HCT116 (cell line): ENCODE results near the gene CX3CR1. TPM values are rescaled to one million over a fixed set of nuclear protein-coding genes. Genes with fewer than 3 reads are reported as not detected.

Source experiments
- ATAC-seq: fragments of 200-7000 bp; cut with Tn5 transposase; 2 replicates; pipeline ENCODE4 v1.9.1; 2020; ENCODE audit warnings: mild to moderate bottlenecking, moderate library complexity
- BruUV-seq: library from RNA; stranded (reverse); fragments of 400-500 nt; replicated peaks from 2 replicates; lab custom pipeline; 2021; lab: Mats Ljungman, UMichigan
- CTCF ChIA-PET: fragments of 300-600 bp; sonication (Branson Sonifier 250); formaldehyde crosslinking; loops from one replicate; lab custom pipeline; 2021; ENCODE audit warnings: antibody characterized with exemption; lab: Charles Lee
- POLR2A ChIA-PET: fragments of 300-600, 350-600 bp; sonication (Branson Sonifier 250); formaldehyde crosslinking; loops from one replicate; lab custom pipeline; 2021; ENCODE audit warnings: antibody characterized with exemption; lab: Charles Lee
- RAD21 ChIA-PET, 2 experiments: fragments of 300-600 bp; sonication (Branson Sonifier 250); formaldehyde crosslinking; loops; one replicate each; lab custom pipeline; 2023; ENCODE audit warnings: low total read pairs in 2 of 2; ENCODE audit not compliant: uncharacterized antibody in 2 of 2, unreplicated experiment in 2 of 2, low non-redundant PET in 1 of 2; lab: Charles Lee
- DNase-seq: peaks from one replicate; pipeline ENCODE4 v3.0.0-alpha.2; 2010; ENCODE audit warnings: low read depth, low spot score
- H2AFZ ChIP-seq: fragments of 200-600 bp; shearing (Covaris generic), sonication (generic); 2 replicates; pipeline ENCODE4 v1.6.1; 2017; ENCODE audit warnings: low read depth, mixed run types, mixed read lengths, antibody characterized with exemption, low read length; ENCODE audit not compliant: poor library complexity, severe bottlenecking
- H3K27ac ChIP-seq: 2 replicates; pipeline ENCODE4 v1.5.1; 2012; ENCODE audit warnings: low read depth, low read length
- H3K27me3 ChIP-seq: fragments of 200-600 bp; sonication (generic); 2 replicates; pipeline ENCODE4 v1.6.1; 2016; ENCODE audit warnings: mixed run types, low read length, mixed read lengths; ENCODE audit not compliant: insufficient read depth
- H3K36me3 ChIP-seq, 2 experiments: fragments of 200-500 bp in 1 of 2; fragments of 200-600 bp in 1 of 2; sonication (Bioruptor generic) in 1 of 2; sonication (generic) in 1 of 2; 2 replicates each; pipeline versions ENCODE4 v1.5.1 to v1.6.1; 2014 to 2016; ENCODE audit warnings: low read length in 2 of 2, inconsistent platforms in 1 of 2, mixed read lengths in 1 of 2, mixed run types in 1 of 2; ENCODE audit not compliant: insufficient read depth in 2 of 2, control insufficient read depth in 1 of 2
- H3K4me1 ChIP-seq, 2 experiments: fragments of 200-600 bp in 1 of 2; sonication (generic) in 1 of 2; 2 replicates each; pipeline versions ENCODE4 v1.5.1 to v1.6.1; 2012 to 2017; ENCODE audit warnings: low read length in 2 of 2, inconsistent platforms in 1 of 2, mild to moderate bottlenecking in 1 of 2, mixed read lengths in 1 of 2, mixed run types in 1 of 2, moderate library complexity in 1 of 2; ENCODE audit not compliant: insufficient read depth in 2 of 2, control insufficient read depth in 1 of 2
- H3K4me2 ChIP-seq: fragments of 200-600 bp; sonication (generic); 2 replicates; pipeline ENCODE4 v1.6.1; 2017; ENCODE audit warnings: mixed run types, low read length, mixed read lengths
- H3K4me3 ChIP-seq, 2 experiments: fragments of 200-600 bp in 1 of 2; sonication (generic) in 1 of 2; replicated peaks in 1 of 2; 2 replicates each; pipeline ENCODE4 v1.5.1; 2011 to 2016; ENCODE audit warnings: low read length in 2 of 2, control low read depth in 1 of 2, low read depth in 1 of 2, mild to moderate bottlenecking in 1 of 2, mixed read lengths in 1 of 2, mixed run types in 1 of 2
- H3K79me2 ChIP-seq: fragments of 200-600 bp; sonication (generic); 2 replicates; pipeline ENCODE4 v1.6.1; 2017; ENCODE audit warnings: mild to moderate bottlenecking, mixed run types, low read length, moderate library complexity, mixed read lengths; ENCODE audit not compliant: insufficient read depth
- H3K9ac ChIP-seq: fragments of 200-600 bp; sonication (generic); 2 replicates; pipeline ENCODE4 v1.6.1; 2016; ENCODE audit warnings: low read length, mixed read lengths
- H3K9me2 ChIP-seq: fragments of 200-600 bp; sonication (generic), shearing (Covaris generic); 2 replicates; pipeline ENCODE4 v1.6.1; 2017; ENCODE audit warnings: mixed run types, mild to moderate bottlenecking, moderate library complexity; ENCODE audit not compliant: insufficient read depth
- H3K9me3 ChIP-seq, 2 experiments: fragments of 200-500 bp in 1 of 2; fragments of 200-600 bp in 1 of 2; sonication (Bioruptor generic) in 1 of 2; sonication (generic) in 1 of 2; 2 replicates each; pipeline ENCODE4 v1.6.1; 2014 to 2017; ENCODE audit warnings: low read length in 2 of 2, mixed read lengths in 2 of 2, inconsistent platforms in 1 of 2, low read depth in 1 of 2, mild to moderate bottlenecking in 1 of 2, mixed run types in 1 of 2, moderate library complexity in 1 of 2; ENCODE audit not compliant: control insufficient read depth in 1 of 2, insufficient read depth in 1 of 2
- H4K20me1 ChIP-seq: fragments of 200-600 bp; sonication (generic), shearing (Covaris generic); 2 replicates; pipeline ENCODE4 v1.6.1; 2017; ENCODE audit warnings: mixed run types, mild to moderate bottlenecking, moderate library complexity; ENCODE audit not compliant: insufficient read depth
- CBX3 ChIP-seq: IDR thresholded peaks from 2 replicates; pipeline ENCODE4 v1.6.1; 2012; ENCODE audit warnings: low read depth
- CEBPB ChIP-seq: IDR thresholded peaks from 2 replicates; pipeline ENCODE4 v1.6.1; 2012; ENCODE audit warnings: low read depth
- EGR1 ChIP-seq: IDR thresholded peaks from 2 replicates; pipeline ENCODE4 v1.6.1; 2012; ENCODE audit warnings: low read depth
- ELF1 ChIP-seq: IDR thresholded peaks from 2 replicates; pipeline ENCODE4 v1.6.1; 2012; ENCODE audit warnings: low read depth, borderline replicate concordance
- EZH2phosphoT487 ChIP-seq: fragments of 200-600 bp; IDR thresholded peaks from 2 replicates; pipeline ENCODE4 v1.6.1; 2018; ENCODE audit warnings: antibody characterized with exemption, borderline replicate concordance
- FOSL1 ChIP-seq: IDR thresholded peaks from 2 replicates; pipeline ENCODE4 v1.6.1; 2012; ENCODE audit warnings: low read depth
- JUND ChIP-seq: IDR thresholded peaks from 2 replicates; pipeline ENCODE4 v1.6.1; 2012
- MAX ChIP-seq: IDR thresholded peaks from 2 replicates; pipeline ENCODE4 v1.6.1; 2012
- POLR2A ChIP-seq: IDR thresholded peaks from 2 replicates; pipeline ENCODE4 v1.7.0; 2011; ENCODE audit warnings: borderline replicate concordance; ENCODE audit not compliant: insufficient read depth, insufficient read length; ENCODE audit errors: extremely low read depth
- POLR2AphosphoS5 ChIP-seq: IDR thresholded peaks from 2 replicates; pipeline ENCODE4 v1.6.1; 2011; ENCODE audit warnings: mild to moderate bottlenecking, low read depth, low read length, moderate library complexity
- RAD21 ChIP-seq: IDR thresholded peaks from 2 replicates; pipeline ENCODE4 v1.6.1; 2012; ENCODE audit warnings: low read depth, mild to moderate bottlenecking
- SIN3A ChIP-seq: IDR thresholded peaks from 2 replicates; pipeline ENCODE4 v1.6.1; 2012; ENCODE audit warnings: low read depth
- SP1 ChIP-seq: IDR thresholded peaks from 2 replicates; pipeline ENCODE4 v1.6.1; 2012; ENCODE audit warnings: low read depth
- SRF ChIP-seq: IDR thresholded peaks from 2 replicates; pipeline ENCODE4 v1.6.1; 2012; ENCODE audit warnings: low read depth
- TCF7L2 ChIP-seq: IDR thresholded peaks from 2 replicates; pipeline ENCODE4 v1.7.0; 2011; ENCODE audit warnings: borderline replicate concordance, inconsistent platforms; ENCODE audit not compliant: insufficient read depth, insufficient read length; ENCODE audit errors: extremely low read depth
- intact Hi-C: fragments of 100-400 bp; cut with micrococcal nuclease; formaldehyde crosslinking; loops from 2 replicates; pipeline ENCODE4 v1.10.0; 2022
- total RNA-seq: library from RNA; stranded (reverse); gene quantifications from one replicate; pipeline ENCODE4 v1.2.1, GENCODE V29; 2021; ENCODE audit not compliant: unreplicated experiment
- TF ChIP-seq, protein P1 (sequence below), 3 experiments: fragments of 200-600 bp in 1 of 3; sonication (generic) in 1 of 3; IDR thresholded peaks in 2 of 3; conservative IDR thresholded peaks in 1 of 3; 2 replicates each; pipeline ENCODE4 v1.5.1; 2012 to 2017; ENCODE audit warnings: low read depth in 2 of 3, low read length in 2 of 3, antibody characterized with exemption in 1 of 3, borderline replicate concordance in 1 of 3, control low read depth in 1 of 3, mild to moderate bottlenecking in 1 of 3, mixed read lengths in 1 of 3, mixed run types in 1 of 3, moderate library complexity in 1 of 3; ENCODE audit not compliant: insufficient read depth in 1 of 3
- TF ChIP-seq, protein P2 (sequence below): IDR thresholded peaks from 2 replicates; pipeline ENCODE4 v1.6.1; 2012
- TF ChIP-seq, protein P3 (sequence below): IDR thresholded peaks from 2 replicates; pipeline ENCODE4 v1.6.1; 2011; ENCODE audit warnings: mild to moderate bottlenecking, low read length, moderate library complexity; ENCODE audit not compliant: insufficient replicate concordance; ENCODE audit errors: extremely low read depth
- TF ChIP-seq, protein P4 (sequence below): IDR thresholded peaks from 2 replicates; pipeline ENCODE4 v1.6.1; 2012; ENCODE audit warnings: low read depth

CX3CR1 gene
- total RNA-seq, 1 experiment from 2014 or later, result 0.10 TPM

GRCh38 chr3:39251576-39251975 lies 28.3 kb downstream of the CX3CR1 start:
- ATAC-seq (no peak), DNase-seq (no peak)
- H3K4me1 ChIP-seq, result no peaks in the 10 kb centered on the region
- RAD21 ChIA-PET, result no interaction called here
- H3K79me2 ChIP-seq, result no peaks in the 10 kb centered on the region
- no peaks in the 10 kb centered on the region for H3K36me3 ChIP-seq
- POLR2A ChIA-PET, result no interaction called here
- no peak overlapping the region for H2AFZ ChIP-seq
- no peaks in the 10 kb centered on the region for H3K9me2 ChIP-seq
- H3K9ac ChIP-seq, result no peak overlapping the region
- H3K9me3 ChIP-seq, result no peaks in the 10 kb centered on the region
- CTCF ChIA-PET, result no interaction called here
- no peak overlapping the region for H3K4me2 ChIP-seq
- no peak for TF ChIP-seq ELF1
- no peak for TF ChIP-seq SP1
- no peak for TF ChIP-seq CBX3
- no peak for TF ChIP-seq EGR1
- no peak for TF ChIP-seq TCF7L2
- no peak for TF ChIP-seq SRF
- no peak for TF ChIP-seq SIN3A
- no peak for TF ChIP-seq POLR2AphosphoS5
- TF ChIP-seq, protein P1, sequence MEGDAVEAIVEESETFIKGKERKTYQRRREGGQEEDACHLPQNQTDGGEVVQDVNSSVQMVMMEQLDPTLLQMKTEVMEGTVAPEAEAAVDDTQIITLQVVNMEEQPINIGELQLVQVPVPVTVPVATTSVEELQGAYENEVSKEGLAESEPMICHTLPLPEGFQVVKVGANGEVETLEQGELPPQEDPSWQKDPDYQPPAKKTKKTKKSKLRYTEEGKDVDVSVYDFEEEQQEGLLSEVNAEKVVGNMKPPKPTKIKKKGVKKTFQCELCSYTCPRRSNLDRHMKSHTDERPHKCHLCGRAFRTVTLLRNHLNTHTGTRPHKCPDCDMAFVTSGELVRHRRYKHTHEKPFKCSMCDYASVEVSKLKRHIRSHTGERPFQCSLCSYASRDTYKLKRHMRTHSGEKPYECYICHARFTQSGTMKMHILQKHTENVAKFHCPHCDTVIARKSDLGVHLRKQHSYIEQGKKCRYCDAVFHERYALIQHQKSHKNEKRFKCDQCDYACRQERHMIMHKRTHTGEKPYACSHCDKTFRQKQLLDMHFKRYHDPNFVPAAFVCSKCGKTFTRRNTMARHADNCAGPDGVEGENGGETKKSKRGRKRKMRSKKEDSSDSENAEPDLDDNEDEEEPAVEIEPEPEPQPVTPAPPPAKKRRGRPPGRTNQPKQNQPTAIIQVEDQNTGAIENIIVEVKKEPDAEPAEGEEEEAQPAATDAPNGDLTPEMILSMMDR (IDR thresholded peaks at IDR 0.05 in 2 of 3, conservative IDR thresholded peaks at IDR 0.05 in 1 of 3; ENCODE audit: borderline replicate concordance in 1 of 3, insufficient read depth in 1 of 3, low read depth in 2 of 3, low read length in 2 of 3), result no peak
- TF ChIP-seq, protein P2, sequence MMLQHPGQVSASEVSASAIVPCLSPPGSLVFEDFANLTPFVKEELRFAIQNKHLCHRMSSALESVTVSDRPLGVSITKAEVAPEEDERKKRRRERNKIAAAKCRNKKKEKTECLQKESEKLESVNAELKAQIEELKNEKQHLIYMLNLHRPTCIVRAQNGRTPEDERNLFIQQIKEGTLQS, result no peak
- no peak for TF ChIP-seq CEBPB
- TF ChIP-seq EZH2phosphoT487, result no peak
- TF ChIP-seq FOSL1, result no peak
- TF ChIP-seq, protein P3, sequence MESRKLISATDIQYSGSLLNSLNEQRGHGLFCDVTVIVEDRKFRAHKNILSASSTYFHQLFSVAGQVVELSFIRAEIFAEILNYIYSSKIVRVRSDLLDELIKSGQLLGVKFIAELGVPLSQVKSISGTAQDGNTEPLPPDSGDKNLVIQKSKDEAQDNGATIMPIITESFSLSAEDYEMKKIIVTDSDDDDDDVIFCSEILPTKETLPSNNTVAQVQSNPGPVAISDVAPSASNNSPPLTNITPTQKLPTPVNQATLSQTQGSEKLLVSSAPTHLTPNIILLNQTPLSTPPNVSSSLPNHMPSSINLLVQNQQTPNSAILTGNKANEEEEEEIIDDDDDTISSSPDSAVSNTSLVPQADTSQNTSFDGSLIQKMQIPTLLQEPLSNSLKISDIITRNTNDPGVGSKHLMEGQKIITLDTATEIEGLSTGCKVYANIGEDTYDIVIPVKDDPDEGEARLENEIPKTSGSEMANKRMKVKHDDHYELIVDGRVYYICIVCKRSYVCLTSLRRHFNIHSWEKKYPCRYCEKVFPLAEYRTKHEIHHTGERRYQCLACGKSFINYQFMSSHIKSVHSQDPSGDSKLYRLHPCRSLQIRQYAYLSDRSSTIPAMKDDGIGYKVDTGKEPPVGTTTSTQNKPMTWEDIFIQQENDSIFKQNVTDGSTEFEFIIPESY, result no peak
- no peak for TF ChIP-seq POLR2A
- TF ChIP-seq, protein P4, sequence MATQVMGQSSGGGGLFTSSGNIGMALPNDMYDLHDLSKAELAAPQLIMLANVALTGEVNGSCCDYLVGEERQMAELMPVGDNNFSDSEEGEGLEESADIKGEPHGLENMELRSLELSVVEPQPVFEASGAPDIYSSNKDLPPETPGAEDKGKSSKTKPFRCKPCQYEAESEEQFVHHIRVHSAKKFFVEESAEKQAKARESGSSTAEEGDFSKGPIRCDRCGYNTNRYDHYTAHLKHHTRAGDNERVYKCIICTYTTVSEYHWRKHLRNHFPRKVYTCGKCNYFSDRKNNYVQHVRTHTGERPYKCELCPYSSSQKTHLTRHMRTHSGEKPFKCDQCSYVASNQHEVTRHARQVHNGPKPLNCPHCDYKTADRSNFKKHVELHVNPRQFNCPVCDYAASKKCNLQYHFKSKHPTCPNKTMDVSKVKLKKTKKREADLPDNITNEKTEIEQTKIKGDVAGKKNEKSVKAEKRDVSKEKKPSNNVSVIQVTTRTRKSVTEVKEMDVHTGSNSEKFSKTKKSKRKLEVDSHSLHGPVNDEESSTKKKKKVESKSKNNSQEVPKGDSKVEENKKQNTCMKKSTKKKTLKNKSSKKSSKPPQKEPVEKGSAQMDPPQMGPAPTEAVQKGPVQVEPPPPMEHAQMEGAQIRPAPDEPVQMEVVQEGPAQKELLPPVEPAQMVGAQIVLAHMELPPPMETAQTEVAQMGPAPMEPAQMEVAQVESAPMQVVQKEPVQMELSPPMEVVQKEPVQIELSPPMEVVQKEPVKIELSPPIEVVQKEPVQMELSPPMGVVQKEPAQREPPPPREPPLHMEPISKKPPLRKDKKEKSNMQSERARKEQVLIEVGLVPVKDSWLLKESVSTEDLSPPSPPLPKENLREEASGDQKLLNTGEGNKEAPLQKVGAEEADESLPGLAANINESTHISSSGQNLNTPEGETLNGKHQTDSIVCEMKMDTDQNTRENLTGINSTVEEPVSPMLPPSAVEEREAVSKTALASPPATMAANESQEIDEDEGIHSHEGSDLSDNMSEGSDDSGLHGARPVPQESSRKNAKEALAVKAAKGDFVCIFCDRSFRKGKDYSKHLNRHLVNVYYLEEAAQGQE, result no peak
- no peak for TF ChIP-seq RAD21
- TF ChIP-seq MAX, result no peak
- TF ChIP-seq JUND, result no peak
- H3K27me3 ChIP-seq, result peaks cover 31% of the 10 kb centered on the region
- intact Hi-C loops, result no loop called here
- no peak overlapping the region for H3K4me3 ChIP-seq
- no peak overlapping the region for H3K27ac ChIP-seq
- BruUV-seq, result no TSS peak
- no peaks in the 10 kb centered on the region for H4K20me1 ChIP-seq
